Effector memory CD8-positive, alpha-beta T cell (primary cell): ENCODE data around the gene PALD1.

Experiments used
- ATAC-seq: fragments of 150-1000 bp; cut with Tn5 transposase; replicated peaks from 2 replicates; pipeline ENCODE4 v1.10.0; 2021; ENCODE audit warnings: mild to moderate bottlenecking, moderate library complexity
- DNase-seq, 3 experiments: peaks; one replicate each; pipeline ENCODE4 v3.0.0; 2021
- H3K27ac Mint-ChIP-seq, 2 donors: one replicate each; pipeline ENCODE4 v1.8.0; 2022; ENCODE audit warnings: mild to moderate bottlenecking in 2 of 2, mixed read lengths in 2 of 2, moderate library complexity in 2 of 2
- H3K27me3 Mint-ChIP-seq, 2 donors: one replicate each; pipeline ENCODE4 v1.8.0; 2022; ENCODE audit warnings: mixed read lengths in 2 of 2
- H3K36me3 Mint-ChIP-seq: one replicate; pipeline ENCODE4 v1.8.0; 2022; ENCODE audit warnings: mild to moderate bottlenecking, moderate library complexity, mixed read lengths; ENCODE audit not compliant: insufficient read depth
- H3K4me1 Mint-ChIP-seq, 2 donors: one replicate each; pipeline ENCODE4 v1.8.0; 2022; ENCODE audit warnings: low read depth in 2 of 2, mixed read lengths in 2 of 2
- H3K4me3 Mint-ChIP-seq, 2 donors: one replicate each; pipeline ENCODE4 v1.8.0; 2022; ENCODE audit warnings: mild to moderate bottlenecking in 2 of 2, mixed read lengths in 2 of 2, moderate library complexity in 2 of 2
- H3K9me3 Mint-ChIP-seq, 2 donors: one replicate each; pipeline ENCODE4 v1.8.0; 2022; ENCODE audit warnings: mixed read lengths in 2 of 2

PALD1 gene

DNA sequence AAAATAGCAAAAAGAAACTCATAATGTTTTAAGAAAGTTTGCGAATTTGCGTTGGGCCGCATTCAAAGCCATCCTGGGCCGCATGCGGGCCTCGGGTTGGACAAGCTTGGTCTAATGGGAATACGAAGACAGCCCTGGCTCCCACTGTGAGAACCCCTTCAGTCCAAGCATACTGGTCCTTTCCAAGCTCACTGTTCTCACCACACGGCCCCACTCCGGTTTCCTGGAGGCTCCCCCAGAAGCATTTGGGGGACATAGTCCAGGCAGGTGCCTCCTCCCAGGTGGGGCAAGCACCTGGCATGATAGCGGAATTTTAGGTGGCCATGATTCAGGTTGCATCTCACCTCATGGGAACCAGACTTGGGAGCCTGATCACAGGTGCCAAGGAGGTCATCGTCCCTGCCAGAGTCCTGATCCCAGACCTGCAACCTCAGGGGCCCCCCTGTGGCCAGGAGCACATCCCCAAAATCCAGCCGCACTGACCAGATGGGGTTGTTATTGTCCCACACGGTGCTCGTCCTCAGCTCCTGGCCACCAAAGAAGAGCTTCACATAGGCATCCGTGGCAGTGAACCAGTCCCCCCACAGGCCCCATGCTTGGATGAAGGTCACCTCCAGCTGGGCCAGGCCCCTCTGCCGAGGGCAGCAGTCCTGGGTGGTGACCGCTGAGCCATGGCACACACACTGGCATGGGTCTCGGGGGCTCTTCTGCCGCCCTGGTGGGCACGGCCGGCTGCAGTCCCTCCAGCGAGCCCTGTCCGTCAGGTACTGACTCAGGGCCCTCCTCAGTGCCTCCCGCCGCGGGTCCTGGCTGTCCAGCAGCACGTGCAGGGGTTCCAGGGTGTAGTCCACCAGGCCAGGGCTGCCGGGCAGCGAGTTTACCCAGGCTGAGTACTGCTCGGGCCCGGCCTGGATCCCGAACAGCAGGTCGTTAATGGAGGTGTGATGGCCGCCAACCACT, 119.6 kb downstream of the PALD1 start:
- H3K9me3 Mint-ChIP-seq, result no peaks in the 10 kb centered on the region
- H3K36me3 Mint-ChIP-seq, result peaks cover 92% of the 10 kb centered on the region
- peak overlapping the region; percentile 90 to 96 for H3K27ac Mint-ChIP-seq
- ATAC-seq, result no peak
- no peaks in the 10 kb centered on the region for H3K27me3 Mint-ChIP-seq
- peak overlapping the region; percentile 96 to 100 for H3K4me3 Mint-ChIP-seq
- DNase-seq, result no peak
- H3K4me1 Mint-ChIP-seq, result peaks cover 72 to 79% of the 10 kb centered on the region in 2 donors

DNA sequence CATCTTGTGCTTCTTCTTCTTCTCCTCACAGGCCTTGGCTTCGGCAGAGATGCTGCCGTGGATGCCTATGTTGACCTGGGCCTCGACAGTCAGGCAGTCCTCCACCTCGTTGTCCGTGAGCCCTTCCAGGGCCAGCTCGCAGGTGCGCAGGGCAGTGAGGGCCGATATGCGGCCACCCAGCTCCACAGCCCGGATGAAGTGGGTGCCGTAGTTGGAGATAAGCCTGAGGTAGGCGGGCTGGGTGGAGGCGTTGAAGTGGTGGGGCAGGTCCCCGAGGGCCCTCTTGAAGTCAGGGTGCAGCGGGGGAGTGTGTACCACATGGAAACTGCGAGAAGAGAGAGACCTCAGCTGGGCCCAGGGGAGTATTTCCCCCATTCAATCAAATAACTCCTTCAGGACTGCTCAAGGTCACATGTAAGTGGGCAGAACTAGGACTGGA, 120.3 kb downstream of the PALD1 start:
- ATAC-seq (no peak), DNase-seq (no peak)
- Mint-ChIP-seq H3K27ac (peak overlapping the region in 1 of 2 donors; percentile 96), H3K9me3 (no peaks in the 10 kb centered on the region), H3K36me3 (peaks cover 93% of the 10 kb centered on the region), H3K4me3 (peak overlapping the region; percentile 96 to 100), H3K27me3 (no peaks in the 10 kb centered on the region), H3K4me1 (peaks cover 79 to 81% of the 10 kb centered on the region in 2 donors)

DNA sequence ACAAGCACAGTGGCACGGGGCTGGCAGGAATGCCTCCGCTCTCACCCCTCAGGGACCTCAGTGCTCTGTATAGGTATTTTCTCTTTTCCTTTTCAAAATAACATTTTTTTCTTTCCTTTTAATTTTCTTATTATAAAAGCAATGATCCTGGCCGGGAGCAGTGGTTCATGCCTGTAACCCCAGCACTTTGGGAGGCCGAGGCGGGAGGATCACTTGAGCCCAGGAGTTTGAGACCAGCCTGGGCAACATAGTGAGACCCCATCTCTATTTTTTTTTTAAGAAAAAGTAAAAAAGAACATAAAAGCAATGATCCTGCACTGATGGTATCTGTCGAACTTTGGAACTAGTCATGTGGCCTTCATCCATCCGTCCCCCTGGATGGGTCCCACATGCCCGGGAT, 120.8 kb downstream of the PALD1 start:
- peak overlapping the region; percentile 96 to 100 for H3K4me3 Mint-ChIP-seq
- ATAC-seq, result no peak
- DNase-seq, result no peak
- H3K9me3 Mint-ChIP-seq, result no peaks in the 10 kb centered on the region
- peaks cover 89% of the 10 kb centered on the region for H3K36me3 Mint-ChIP-seq
- H3K4me1 Mint-ChIP-seq, result peaks cover 79 to 81% of the 10 kb centered on the region in 2 donors
- H3K27me3 Mint-ChIP-seq, result no peaks in the 10 kb centered on the region
- H3K27ac Mint-ChIP-seq, result peak overlapping the region; percentile 94 to 96

DNA sequence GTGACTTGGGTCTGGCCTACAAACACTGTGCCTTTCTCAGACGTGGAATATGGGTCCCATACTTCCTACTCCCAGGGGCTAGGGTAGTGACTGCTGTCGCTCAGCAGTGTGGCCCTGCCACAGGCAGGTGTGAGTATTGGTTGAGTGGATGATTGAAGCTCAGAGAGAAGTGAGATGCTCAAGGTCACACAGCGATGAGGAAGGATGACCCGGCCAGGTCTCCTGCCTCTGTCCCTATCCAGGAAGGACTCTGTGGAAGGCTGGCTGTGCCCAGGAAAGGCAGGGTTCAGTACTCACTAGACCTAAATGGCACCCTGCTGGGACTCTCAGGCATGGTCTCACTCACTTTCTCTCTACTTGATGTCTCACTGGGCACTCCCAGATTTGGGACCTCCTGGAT, 121.2 kb downstream of the PALD1 start:
- Mint-ChIP-seq H3K4me1 (peaks cover 76 to 78% of the 10 kb centered on the region in 2 donors), H3K9me3 (no peaks in the 10 kb centered on the region), H3K36me3 (peaks cover 88% of the 10 kb centered on the region), H3K27me3 (no peaks in the 10 kb centered on the region), H3K4me3 (peak overlapping the region; percentile 96 to 100), H3K27ac (peak overlapping the region; percentile 94 to 96)
- ATAC-seq (no peak), DNase-seq (no peak)

DNA sequence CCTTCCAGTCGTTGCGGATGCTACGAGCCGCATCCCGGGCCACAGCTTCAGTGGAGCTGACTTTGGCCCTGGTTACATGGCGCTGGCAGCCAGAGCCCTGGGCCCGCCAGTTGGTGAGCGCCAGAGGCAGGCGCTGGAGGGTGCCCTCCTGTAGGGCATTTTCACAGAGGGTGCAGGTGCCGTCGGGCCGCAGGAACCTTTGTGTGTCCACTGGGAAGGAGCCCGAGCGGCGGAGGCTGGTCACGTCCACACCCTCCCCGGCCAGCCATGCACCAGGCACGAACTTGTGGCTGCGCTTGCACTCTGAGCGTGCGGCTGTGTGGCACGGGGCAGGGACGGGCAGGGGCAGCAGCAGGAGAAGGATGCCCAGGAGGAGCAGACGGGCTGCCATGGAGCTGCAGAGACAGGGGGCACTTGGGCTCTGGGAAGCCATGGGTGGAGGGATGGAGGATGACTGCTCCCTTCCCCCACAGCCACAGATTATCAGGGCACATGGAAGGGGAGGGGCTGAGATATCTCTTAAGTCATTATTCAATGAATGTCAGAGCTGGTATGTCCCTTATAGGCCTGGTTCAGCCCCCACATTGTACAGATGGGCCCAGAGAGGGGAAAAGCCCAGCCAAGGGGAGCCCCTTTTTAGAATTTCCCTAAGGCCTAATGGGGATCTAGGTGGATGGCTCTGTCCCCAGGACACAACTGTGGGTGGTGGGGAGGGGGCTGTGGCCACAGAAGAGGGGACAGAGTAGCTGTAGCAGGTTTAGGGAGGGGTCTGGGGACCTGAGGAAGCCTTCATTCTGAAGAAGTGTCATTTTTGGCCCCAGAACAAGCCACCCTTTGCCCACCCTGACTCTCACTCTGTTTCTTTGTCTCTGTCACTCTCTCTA, 122.2 kb downstream of the PALD1 start:
- H3K36me3 Mint-ChIP-seq, result peaks cover 79% of the 10 kb centered on the region
- no peak for ATAC-seq
- no peaks in the 10 kb centered on the region for H3K9me3 Mint-ChIP-seq
- peaks cover 69 to 72% of the 10 kb centered on the region in 2 donors for H3K4me1 Mint-ChIP-seq
- H3K27me3 Mint-ChIP-seq, result no peaks in the 10 kb centered on the region
- H3K4me3 Mint-ChIP-seq, result peak overlapping the region; percentile 96 to 100
- DNase-seq, result no peak
- H3K27ac Mint-ChIP-seq, result peak overlapping the region; percentile 94 to 96

DNA sequence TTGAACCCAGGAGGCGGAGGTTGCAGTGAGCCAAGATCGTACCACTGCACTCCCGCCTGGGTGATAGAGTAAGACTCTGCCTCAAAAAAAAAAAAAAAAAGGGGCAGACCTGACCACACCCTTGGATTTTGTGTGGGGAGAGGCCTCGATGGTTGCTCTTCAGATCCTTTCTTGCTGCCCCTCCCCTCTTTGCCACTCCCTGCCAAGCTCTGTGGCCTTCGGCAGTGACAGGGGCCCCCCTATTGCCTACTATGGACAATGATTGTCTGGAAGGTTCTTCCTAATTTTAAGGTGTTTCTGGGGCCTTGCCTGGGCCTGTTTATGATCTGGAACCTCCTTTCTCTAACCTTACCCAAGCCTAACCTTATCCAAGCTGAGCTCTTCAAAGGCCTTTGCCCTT, 123.2 kb downstream of the PALD1 start:
- ATAC-seq (no peak), DNase-seq (no peak)
- peaks cover 62 to 64% of the 10 kb centered on the region in 2 donors for H3K4me1 Mint-ChIP-seq
- no peaks in the 10 kb centered on the region for H3K9me3 Mint-ChIP-seq
- H3K4me3 Mint-ChIP-seq, result peak overlapping the region; percentile 96 to 100
- H3K36me3 Mint-ChIP-seq, result peaks cover 69% of the 10 kb centered on the region
- peak overlapping the region; percentile 94 to 96 for H3K27ac Mint-ChIP-seq
- no peaks in the 10 kb centered on the region for H3K27me3 Mint-ChIP-seq

DNA sequence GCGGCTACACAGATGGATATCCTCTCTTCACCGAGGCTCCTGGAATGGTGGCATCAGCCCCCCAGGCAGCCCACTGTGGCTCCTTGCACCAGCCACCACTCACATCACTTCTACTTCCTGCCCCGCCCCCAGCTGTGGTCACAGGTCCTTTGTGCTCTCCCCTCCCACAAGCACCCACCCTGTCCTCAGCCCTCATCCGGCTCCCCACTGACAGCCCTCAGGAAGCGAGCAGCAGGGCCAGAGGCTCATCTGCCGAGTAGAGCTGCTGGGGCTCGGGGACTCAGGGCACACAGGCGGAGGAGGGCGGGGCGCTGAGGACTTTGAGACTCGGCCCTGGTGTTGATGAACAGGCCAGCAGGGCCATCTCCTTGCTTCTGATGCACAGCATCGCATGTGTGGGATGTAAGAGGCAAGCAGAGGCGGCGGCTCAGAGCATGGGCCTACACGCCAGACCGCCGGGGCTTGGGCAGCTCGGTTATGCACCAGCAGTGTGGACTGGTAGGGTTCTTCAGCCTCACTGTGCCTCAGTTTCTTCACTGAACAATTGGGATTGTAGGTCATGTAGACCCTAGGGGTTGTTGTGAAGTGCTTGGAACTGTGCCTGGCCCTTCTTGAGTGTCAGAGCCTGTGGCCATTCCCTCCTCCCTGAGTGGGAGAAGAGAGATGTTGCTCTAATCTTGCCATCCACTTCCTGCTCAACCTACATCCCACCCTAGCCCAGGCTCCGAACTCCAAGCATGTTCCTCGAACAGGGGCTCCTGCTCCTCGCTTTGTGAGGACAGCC, 124.3 kb downstream of the PALD1 start, which contains the start of gene PRF1:
Gene PRF1 (minus strand): TSS at position 77 of the 784 bp plus-strand sequence. CDS start 1,839 bp downstream, outside the sequence.
- peaks cover 60 to 64% of the 10 kb centered on the region in 2 donors for H3K4me1 Mint-ChIP-seq
- peak; percentile 82 for ATAC-seq
- H3K36me3 Mint-ChIP-seq, result peaks cover 58% of the 10 kb centered on the region
- peak within 1 kb of the TSS; percentile 96 to 100 for H3K4me3 Mint-ChIP-seq
- peak within 1 kb of the TSS; percentile 94 to 96 for H3K27ac Mint-ChIP-seq
- peak; percentile 84 to 88 (median 87) for DNase-seq
- H3K9me3 Mint-ChIP-seq, result no peaks in the 10 kb centered on the region
- no peaks in the 10 kb centered on the region for H3K27me3 Mint-ChIP-seq

DNA sequence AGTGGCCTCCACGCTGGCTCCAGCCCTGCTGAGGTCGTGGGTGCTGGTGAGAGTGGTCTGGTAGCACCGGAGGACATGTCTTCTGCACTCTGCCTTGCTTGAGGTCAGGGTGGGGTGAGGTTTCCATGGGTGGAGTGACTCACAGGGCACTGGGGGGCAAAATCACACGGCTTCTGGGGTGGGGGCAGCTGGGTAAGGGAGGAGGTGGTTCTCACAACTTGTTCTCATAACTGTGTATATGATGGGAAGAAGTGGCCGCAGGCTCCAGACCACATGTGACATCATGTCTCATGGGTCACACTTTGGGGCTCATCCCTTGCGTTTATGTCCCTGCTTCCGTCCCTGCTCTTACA, 124.9 kb downstream of the PALD1 start:
- H3K36me3 Mint-ChIP-seq, result peaks cover 52% of the 10 kb centered on the region
- H3K4me1 Mint-ChIP-seq, result peaks cover 60 to 62% of the 10 kb centered on the region in 2 donors
- H3K27ac Mint-ChIP-seq, result peak overlapping the region; percentile 94 to 96
- DNase-seq, result peak; percentile 57 to 62 (median 61)
- H3K4me3 Mint-ChIP-seq, result peak overlapping the region; percentile 96 to 100
- ATAC-seq, result peak; percentile 65
- no peaks in the 10 kb centered on the region for H3K9me3 Mint-ChIP-seq
- no peaks in the 10 kb centered on the region for H3K27me3 Mint-ChIP-seq

DNA sequence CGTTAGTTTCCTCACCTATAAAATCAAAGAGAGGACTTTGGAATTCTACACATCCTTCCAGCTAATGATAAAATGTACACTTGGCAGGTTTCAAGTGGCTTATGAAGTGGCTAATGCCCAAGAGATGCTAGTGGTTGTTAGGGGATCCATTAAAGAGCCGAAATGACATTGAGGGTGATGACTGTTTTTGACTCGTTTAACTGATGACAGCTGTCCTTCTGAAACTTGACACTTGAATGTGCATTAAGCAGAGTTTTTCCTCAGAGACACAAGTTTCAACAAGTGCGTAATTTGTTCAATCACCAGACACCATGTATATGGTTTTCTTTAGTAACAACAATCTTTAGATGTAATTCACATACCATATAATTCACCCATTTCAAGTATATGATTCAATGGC, 125.5 kb downstream of the PALD1 start:
- peaks cover 53 to 57% of the 10 kb centered on the region in 2 donors for H3K4me1 Mint-ChIP-seq
- H3K36me3 Mint-ChIP-seq, result peaks cover 45% of the 10 kb centered on the region
- no peak for ATAC-seq
- peak overlapping the region; percentile 96 to 100 for H3K4me3 Mint-ChIP-seq
- H3K27ac Mint-ChIP-seq, result peak overlapping the region; percentile 94 to 96
- no peak for DNase-seq
- no peaks in the 10 kb centered on the region for H3K27me3 Mint-ChIP-seq
- H3K9me3 Mint-ChIP-seq, result no peaks in the 10 kb centered on the region

DNA sequence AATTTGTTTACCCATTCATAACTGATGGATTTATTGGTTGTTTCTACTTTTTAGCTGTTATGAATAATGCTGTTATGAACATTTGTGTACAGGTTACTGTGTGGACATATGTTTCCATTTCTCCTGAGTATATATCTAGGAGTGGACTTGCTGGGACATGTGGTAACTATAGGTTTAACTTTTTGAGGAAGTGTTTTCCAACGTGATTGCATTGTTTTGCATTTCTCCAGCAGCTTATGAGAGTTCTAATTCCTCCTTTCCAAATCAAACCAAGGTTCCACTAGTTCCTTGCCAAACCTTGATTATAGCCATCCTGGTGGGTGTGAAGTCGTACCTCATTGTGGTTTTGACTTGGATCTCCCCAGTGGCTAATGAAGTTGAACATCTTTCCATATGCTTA, 126.6 kb downstream of the PALD1 start:
- H3K4me3 Mint-ChIP-seq, result peak overlapping the region in 1 of 2 donors; percentile 27
- H3K27me3 Mint-ChIP-seq, result no peaks in the 10 kb centered on the region
- H3K27ac Mint-ChIP-seq, result peak overlapping the region in 1 of 2 donors; percentile 38
- H3K36me3 Mint-ChIP-seq, result peaks cover 34% of the 10 kb centered on the region
- no peak for DNase-seq
- H3K4me1 Mint-ChIP-seq, result peaks cover 50 to 56% of the 10 kb centered on the region in 2 donors
- ATAC-seq, result no peak
- H3K9me3 Mint-ChIP-seq, result no peaks in the 10 kb centered on the region

DNA sequence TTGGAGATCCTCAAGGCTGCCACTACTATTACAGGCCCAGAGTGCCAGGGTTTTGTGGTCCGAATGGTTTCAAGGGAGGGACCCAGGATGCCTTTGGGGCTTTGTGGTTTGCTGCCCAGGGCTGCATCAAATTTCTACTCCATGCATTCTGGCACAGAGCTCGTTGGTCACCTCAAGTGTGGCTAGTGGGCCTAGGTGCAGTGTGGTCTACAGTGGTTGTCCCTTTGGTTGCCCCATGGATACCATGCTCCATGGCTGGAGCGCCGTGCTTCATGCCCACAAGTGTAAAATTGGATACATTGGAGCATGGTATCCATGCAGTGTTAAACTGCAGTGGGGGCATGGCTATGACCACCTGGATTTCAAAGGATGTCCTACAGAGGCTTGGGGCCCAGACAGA, 129.4 kb downstream of the PALD1 start:
- Mint-ChIP-seq H3K9me3 (no peaks in the 10 kb centered on the region), H3K4me1 (peaks cover 45 to 55% of the 10 kb centered on the region in 2 donors), H3K36me3 (peaks cover 18% of the 10 kb centered on the region), H3K4me3 (peak overlapping the region; percentile 12 to 49), H3K27ac (peak overlapping the region; percentile 52 to 62), H3K27me3 (no peaks in the 10 kb centered on the region)
- DNase-seq, result no peak
- no peak for ATAC-seq

DNA sequence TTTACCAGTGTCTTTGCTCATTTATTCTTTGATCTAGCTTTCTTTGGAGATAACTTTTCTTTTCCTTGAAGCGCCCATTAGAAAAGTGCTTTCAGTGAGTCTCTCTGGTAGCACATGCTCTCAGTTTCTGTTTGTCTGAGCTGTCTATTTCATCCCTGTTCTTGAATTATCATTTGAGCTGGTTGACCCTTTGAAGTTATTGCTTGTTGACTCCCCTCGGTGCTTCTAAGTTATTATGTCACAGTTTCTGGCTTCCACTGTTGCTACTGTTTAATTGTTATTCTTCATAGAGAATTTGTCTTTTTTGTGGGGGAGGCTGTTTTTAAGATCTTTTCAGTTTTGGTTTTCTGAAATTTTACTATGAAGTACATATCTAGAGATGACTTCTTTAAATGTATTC, 135.4 kb downstream of the PALD1 start:
- peaks cover 16% of the 10 kb centered on the region for H3K36me3 Mint-ChIP-seq
- ATAC-seq (no peak), DNase-seq (no peak)
- peaks cover 69 to 77% of the 10 kb centered on the region in 2 donors for H3K4me1 Mint-ChIP-seq
- peak overlapping the region; percentile 20 to 88 for H3K27ac Mint-ChIP-seq
- H3K27me3 Mint-ChIP-seq, result no peaks in the 10 kb centered on the region
- H3K4me3 Mint-ChIP-seq, result peak overlapping the region; percentile 51 to 55
- H3K9me3 Mint-ChIP-seq, result no peaks in the 10 kb centered on the region
